Measurements from ENCODE around the gene ANKS3. TPM values are rescaled to one million over a fixed set of nuclear protein-coding genes. Genes with fewer than 3 reads are reported as not detected.

The ANKS3 gene
- total and polyA plus RNA-seq, 2 experiments from 2014 or later = 22.5 to 24.9 TPM

DNA sequence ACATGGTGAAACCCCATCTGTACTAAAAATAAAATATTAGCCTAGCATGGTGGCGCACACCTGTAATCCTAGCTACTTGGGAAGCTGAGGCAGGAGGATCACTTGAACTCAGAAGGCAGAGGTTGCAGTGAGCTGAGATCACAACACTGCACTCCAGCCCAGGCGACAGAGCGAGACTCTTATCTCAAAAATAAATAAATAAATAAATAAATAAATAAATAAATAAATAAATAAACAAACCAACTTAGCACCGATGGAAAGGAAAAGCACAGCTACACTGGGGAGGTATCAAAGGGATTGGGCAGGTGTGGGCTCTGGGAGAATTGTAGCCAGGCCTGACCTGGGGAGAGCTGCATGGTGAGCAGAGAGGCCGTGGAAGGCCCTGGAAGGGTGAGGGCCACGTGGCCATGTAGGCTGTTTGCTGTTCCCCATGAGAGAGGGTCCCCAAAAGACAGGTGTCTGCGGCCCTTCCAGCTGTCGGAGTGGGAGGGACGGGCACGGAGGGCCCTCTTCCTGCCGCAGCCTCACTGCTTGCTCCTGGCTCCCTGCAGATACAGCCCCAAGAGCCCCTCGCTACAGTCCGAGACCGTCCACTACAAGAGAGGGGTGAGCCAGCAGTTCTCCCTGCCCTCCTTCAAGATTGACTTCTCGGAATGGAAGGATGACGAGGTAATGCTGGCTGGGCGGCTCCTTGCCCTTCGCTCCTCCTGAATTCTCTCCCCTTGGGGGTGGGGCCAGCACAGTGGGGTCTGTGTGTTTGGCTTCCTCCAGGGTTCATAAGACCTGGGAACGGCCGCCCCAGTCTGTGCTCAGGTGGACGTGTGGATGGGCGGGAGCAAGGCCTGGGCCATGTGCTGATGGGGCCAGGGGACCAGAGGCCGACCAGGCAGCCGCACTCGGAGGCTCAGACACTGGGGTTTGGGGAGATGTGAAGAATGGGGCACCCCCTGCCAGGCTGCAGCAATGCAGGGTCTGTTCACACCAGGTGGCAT, 77.1 kb downstream of the ANKS3 start:
- Histone ChIP-seq H4K20me1 (replicated peaks; ENCODE audit: insufficient read depth) (no peaks in the 10 kb centered on the region), H2AFZ (no peak overlapping the region), H3K27ac (ENCODE audit: low read depth) (no peak overlapping the region), H3K4me3 (no peak overlapping the region), H3K4me2 (no peak overlapping the region), H3K27me3 (ENCODE audit: insufficient read depth) (no peaks in the 10 kb centered on the region), H3K79me2 (replicated peaks; ENCODE audit: insufficient read depth) (no peaks in the 10 kb centered on the region), H3F3A (replicated peaks; ENCODE audit: low read depth) (no peaks in the 10 kb centered on the region), H3K4me1 (ENCODE audit: insufficient read depth) (no peaks in the 10 kb centered on the region), H3K9me2 (ENCODE audit: insufficient read depth) (no peaks in the 10 kb centered on the region), H3K36me3 (ENCODE audit: insufficient read depth) (no peaks in the 10 kb centered on the region)
- Mint-ChIP-seq H3K27me3 (ENCODE audit: insufficient read depth, low read depth, poor library complexity) (peaks cover 2% of the 10 kb centered on the region), H3K27ac (no peak overlapping the region), H3K4me3 (no peak overlapping the region), H3K36me3 (ENCODE audit: low read depth) (peaks cover 19% of the 10 kb centered on the region), H3K9me3 (no peaks in the 10 kb centered on the region), H3K4me1 (no peaks in the 10 kb centered on the region)
- no peak for DNase-seq (ENCODE audit: low spot score)
- ATAC-seq = peak; percentile 44
- TF ChIP-seq, protein P1, sequence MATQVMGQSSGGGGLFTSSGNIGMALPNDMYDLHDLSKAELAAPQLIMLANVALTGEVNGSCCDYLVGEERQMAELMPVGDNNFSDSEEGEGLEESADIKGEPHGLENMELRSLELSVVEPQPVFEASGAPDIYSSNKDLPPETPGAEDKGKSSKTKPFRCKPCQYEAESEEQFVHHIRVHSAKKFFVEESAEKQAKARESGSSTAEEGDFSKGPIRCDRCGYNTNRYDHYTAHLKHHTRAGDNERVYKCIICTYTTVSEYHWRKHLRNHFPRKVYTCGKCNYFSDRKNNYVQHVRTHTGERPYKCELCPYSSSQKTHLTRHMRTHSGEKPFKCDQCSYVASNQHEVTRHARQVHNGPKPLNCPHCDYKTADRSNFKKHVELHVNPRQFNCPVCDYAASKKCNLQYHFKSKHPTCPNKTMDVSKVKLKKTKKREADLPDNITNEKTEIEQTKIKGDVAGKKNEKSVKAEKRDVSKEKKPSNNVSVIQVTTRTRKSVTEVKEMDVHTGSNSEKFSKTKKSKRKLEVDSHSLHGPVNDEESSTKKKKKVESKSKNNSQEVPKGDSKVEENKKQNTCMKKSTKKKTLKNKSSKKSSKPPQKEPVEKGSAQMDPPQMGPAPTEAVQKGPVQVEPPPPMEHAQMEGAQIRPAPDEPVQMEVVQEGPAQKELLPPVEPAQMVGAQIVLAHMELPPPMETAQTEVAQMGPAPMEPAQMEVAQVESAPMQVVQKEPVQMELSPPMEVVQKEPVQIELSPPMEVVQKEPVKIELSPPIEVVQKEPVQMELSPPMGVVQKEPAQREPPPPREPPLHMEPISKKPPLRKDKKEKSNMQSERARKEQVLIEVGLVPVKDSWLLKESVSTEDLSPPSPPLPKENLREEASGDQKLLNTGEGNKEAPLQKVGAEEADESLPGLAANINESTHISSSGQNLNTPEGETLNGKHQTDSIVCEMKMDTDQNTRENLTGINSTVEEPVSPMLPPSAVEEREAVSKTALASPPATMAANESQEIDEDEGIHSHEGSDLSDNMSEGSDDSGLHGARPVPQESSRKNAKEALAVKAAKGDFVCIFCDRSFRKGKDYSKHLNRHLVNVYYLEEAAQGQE (IDR thresholded peaks at IDR 0.05; ENCODE audit: unreplicated experiment) = no peak
- TF ChIP-seq POLR2AphosphoS5 (IDR thresholded peaks at IDR 0.05; ENCODE audit: low read depth) = no peak
- TF ChIP-seq, protein P2, sequence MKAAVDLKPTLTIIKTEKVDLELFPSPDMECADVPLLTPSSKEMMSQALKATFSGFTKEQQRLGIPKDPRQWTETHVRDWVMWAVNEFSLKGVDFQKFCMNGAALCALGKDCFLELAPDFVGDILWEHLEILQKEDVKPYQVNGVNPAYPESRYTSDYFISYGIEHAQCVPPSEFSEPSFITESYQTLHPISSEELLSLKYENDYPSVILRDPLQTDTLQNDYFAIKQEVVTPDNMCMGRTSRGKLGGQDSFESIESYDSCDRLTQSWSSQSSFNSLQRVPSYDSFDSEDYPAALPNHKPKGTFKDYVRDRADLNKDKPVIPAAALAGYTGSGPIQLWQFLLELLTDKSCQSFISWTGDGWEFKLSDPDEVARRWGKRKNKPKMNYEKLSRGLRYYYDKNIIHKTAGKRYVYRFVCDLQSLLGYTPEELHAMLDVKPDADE (IDR thresholded peaks at IDR 0.05) = no peak

DNA sequence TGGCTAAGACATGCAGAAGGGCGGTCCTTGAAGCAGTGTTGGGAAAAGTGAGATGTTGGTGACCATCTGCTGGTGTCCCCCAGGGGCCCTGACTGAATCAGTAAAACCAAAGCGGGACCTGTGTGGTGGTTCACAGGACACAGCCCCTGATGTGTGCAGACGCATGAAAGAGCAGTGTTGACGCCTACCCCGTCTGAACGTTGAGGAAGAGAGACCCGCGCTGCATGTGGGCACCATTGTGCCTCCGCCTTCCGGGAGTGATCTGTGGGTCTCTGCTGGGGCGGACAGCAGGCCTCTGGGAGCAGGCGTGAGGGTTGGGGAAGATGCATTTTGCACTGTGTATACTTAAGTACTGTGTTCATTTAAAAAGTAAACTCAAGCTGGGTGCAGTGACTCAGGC, 77.8 kb downstream of the ANKS3 start:
- no peaks in the 10 kb centered on the region for H4K20me1 ChIP-seq (replicated peaks; ENCODE audit: insufficient read depth)
- ATAC-seq = no peak
- H3K4me3 Mint-ChIP-seq = no peak overlapping the region
- TF ChIP-seq CREB1 (CRISPR knock-in tag; IDR thresholded peaks at IDR 0.05; ENCODE audit: low read depth) (no peak), EZH2 (IDR thresholded peaks at IDR 0.05; ENCODE audit: low read depth, unreplicated experiment) (no peak), STAT1 (IDR thresholded peaks at IDR 0.05; ENCODE audit: unreplicated experiment) (no peak), JUNB (IDR thresholded peaks at IDR 0.05; ENCODE audit: unreplicated experiment) (no peak)
- TF ChIP-seq, protein P3, sequence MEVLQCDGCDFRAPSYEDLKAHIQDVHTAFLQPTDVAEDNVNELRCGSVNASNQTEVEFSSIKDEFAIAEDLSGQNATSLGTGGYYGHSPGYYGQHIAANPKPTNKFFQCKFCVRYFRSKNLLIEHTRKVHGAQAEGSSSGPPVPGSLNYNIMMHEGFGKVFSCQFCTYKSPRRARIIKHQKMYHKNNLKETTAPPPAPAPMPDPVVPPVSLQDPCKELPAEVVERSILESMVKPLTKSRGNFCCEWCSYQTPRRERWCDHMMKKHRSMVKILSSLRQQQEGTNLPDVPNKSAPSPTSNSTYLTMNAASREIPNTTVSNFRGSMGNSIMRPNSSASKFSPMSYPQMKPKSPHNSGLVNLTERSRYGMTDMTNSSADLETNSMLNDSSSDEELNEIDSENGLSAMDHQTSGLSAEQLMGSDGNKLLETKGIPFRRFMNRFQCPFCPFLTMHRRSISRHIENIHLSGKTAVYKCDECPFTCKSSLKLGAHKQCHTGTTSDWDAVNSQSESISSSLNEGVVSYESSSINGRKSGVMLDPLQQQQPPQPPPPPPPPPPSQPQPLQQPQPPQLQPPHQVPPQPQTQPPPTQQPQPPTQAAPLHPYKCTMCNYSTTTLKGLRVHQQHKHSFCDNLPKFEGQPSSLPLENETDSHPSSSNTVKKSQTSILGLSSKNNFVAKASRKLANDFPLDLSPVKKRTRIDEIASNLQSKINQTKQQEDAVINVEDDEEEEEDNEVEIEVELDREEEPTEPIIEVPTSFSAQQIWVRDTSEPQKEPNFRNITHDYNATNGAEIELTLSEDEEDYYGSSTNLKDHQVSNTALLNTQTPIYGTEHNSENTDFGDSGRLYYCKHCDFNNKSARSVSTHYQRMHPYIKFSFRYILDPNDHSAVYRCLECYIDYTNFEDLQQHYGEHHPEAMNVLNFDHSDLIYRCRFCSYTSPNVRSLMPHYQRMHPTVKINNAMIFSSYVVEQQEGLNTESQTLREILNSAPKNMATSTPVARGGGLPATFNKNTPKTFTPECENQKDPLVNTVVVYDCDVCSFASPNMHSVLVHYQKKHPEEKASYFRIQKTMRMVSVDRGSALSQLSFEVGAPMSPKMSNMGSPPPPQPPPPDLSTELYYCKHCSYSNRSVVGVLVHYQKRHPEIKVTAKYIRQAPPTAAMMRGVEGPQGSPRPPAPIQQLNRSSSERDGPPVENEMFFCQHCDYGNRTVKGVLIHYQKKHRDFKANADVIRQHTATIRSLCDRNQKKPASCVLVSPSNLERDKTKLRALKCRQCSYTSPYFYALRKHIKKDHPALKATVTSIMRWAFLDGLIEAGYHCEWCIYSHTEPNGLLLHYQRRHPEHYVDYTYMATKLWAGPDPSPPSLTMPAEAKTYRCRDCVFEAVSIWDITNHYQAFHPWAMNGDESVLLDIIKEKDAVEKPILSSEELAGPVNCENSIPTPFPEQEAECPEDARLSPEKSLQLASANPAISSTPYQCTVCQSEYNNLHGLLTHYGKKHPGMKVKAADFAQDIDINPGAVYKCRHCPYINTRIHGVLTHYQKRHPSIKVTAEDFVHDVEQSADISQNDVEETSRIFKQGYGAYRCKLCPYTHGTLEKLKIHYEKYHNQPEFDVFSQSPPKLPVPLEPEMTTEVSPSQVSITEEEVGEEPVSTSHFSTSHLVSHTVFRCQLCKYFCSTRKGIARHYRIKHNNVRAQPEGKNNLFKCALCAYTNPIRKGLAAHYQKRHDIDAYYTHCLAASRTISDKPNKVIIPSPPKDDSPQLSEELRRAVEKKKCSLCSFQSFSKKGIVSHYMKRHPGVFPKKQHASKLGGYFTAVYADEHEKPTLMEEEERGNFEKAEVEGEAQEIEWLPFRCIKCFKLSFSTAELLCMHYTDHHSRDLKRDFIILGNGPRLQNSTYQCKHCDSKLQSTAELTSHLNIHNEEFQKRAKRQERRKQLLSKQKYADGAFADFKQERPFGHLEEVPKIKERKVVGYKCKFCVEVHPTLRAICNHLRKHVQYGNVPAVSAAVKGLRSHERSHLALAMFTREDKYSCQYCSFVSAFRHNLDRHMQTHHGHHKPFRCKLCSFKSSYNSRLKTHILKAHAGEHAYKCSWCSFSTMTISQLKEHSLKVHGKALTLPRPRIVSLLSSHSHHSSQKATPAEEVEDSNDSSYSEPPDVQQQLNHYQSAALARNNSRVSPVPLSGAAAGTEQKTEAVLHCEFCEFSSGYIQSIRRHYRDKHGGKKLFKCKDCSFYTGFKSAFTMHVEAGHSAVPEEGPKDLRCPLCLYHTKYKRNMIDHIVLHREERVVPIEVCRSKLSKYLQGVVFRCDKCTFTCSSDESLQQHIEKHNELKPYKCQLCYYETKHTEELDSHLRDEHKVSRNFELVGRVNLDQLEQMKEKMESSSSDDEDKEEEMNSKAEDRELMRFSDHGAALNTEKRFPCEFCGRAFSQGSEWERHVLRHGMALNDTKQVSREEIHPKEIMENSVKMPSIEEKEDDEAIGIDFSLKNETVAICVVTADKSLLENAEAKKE (CRISPR knock-in tag; IDR thresholded peaks at IDR 0.05) = no peak
- TF ChIP-seq, protein P2 (IDR thresholded peaks at IDR 0.05) = no peak

More for the DNA sequence above, 77.8 kb downstream of the ANKS3 start:
- Histone ChIP-seq H3K79me2 (replicated peaks; ENCODE audit: insufficient read depth) (no peaks in the 10 kb centered on the region), H3K36me3 (ENCODE audit: insufficient read depth) (no peaks in the 10 kb centered on the region), H3K9me2 (ENCODE audit: insufficient read depth) (no peaks in the 10 kb centered on the region), H3K27ac (ENCODE audit: low read depth) (no peak overlapping the region), H3K4me2 (no peak overlapping the region), H3K4me3 (no peak overlapping the region), H3K27me3 (ENCODE audit: insufficient read depth) (no peaks in the 10 kb centered on the region), H3F3A (replicated peaks; ENCODE audit: low read depth) (no peaks in the 10 kb centered on the region), H3K4me1 (ENCODE audit: insufficient read depth) (no peaks in the 10 kb centered on the region), H2AFZ (no peak overlapping the region)
- no peak for DNase-seq (ENCODE audit: low spot score)
- peaks cover 19% of the 10 kb centered on the region for H3K36me3 Mint-ChIP-seq (ENCODE audit: low read depth)
- no peaks in the 10 kb centered on the region for H3K4me1 Mint-ChIP-seq
- peaks cover 2% of the 10 kb centered on the region for H3K27me3 Mint-ChIP-seq (ENCODE audit: insufficient read depth, low read depth, poor library complexity)
- H3K27ac Mint-ChIP-seq = no peak overlapping the region
- H3K9me3 Mint-ChIP-seq = no peaks in the 10 kb centered on the region
